Type B pancreatic cell (in vitro differentiated cells): ENCODE measurements around the gene TOM1L2. TPM values are rescaled to one million over a fixed set of nuclear protein-coding genes. Genes with fewer than 3 reads are reported as not detected.

ENCODE experiments used
- DNase-seq: peaks from one replicate; pipeline ENCODE4 v3.0.0; 2021; ENCODE audit warnings: mixed read lengths; ENCODE audit not compliant: unreplicated experiment; ENCODE audit errors: extremely low spot score
- H3K27ac Mint-ChIP-seq: 2 replicates; pipeline ENCODE4 v1.8.0; 2021; ENCODE audit warnings: mild to moderate bottlenecking, mixed read lengths
- H3K27me3 Mint-ChIP-seq: 2 replicates; pipeline ENCODE4 v1.8.0; 2021; ENCODE audit warnings: mixed read lengths
- H3K36me3 Mint-ChIP-seq: 2 replicates; pipeline ENCODE4 v1.8.0; 2021; ENCODE audit warnings: mixed read lengths
- H3K4me1 Mint-ChIP-seq: one replicate; pipeline ENCODE4 v1.8.0; 2021; ENCODE audit warnings: mixed read lengths; ENCODE audit not compliant: unreplicated experiment
- H3K4me3 Mint-ChIP-seq: 2 replicates; pipeline ENCODE4 v1.8.0; 2021; ENCODE audit warnings: mild to moderate bottlenecking, mixed read lengths
- H3K9me3 Mint-ChIP-seq: 2 replicates; pipeline ENCODE4 v1.8.0; 2021; ENCODE audit warnings: mixed read lengths
- CTCF ChIP-seq: fragments of 200-600 bp; sonication (generic); conservative IDR thresholded peaks from 2 replicates; pipeline ENCODE4 v1.5.0; 2021; ENCODE audit warnings: antibody characterized with exemption, mild to moderate bottlenecking
- total RNA-seq: library from RNA; stranded (reverse); gene quantifications from 2 replicates; pipeline ENCODE4 v1.2.1, GENCODE V29; 2021; ENCODE audit warnings: low replicate concordance

The TOM1L2 gene
- total RNA-seq, 1 donor from 2014 or later: 62.5 TPM

GRCh38 chr17:17926840-17927449 is 45.3 kb downstream of the TOM1L2 start:
- DNase-seq: no peak
- H3K4me3 Mint-ChIP-seq: peak overlapping the region; percentile 43
- H3K9me3 Mint-ChIP-seq: no peaks in the 10 kb centered on the region
- H3K36me3 Mint-ChIP-seq: no peaks in the 10 kb centered on the region
- peaks cover 51% of the 10 kb centered on the region for H3K4me1 Mint-ChIP-seq
- no peak for TF ChIP-seq CTCF
- H3K27ac Mint-ChIP-seq: peak overlapping the region; percentile 86
- no peaks in the 10 kb centered on the region for H3K27me3 Mint-ChIP-seq

- no peak for TF ChIP-seq CTCF
- Mint-ChIP-seq H3K27ac (peak overlapping the region; percentile 86), H3K4me1 (peaks cover 52% of the 10 kb centered on the region), H3K27me3 (no peaks in the 10 kb centered on the region), H3K4me3 (no peak overlapping the region), H3K36me3 (no peaks in the 10 kb centered on the region), H3K9me3 (no peaks in the 10 kb centered on the region)
- DNase-seq: no peak
Observed at GRCh38 chr17:17926036-17926435, 46.2 kb downstream of the TOM1L2 start.

- peaks cover 53% of the 10 kb centered on the region for H3K4me1 Mint-ChIP-seq
- H3K9me3 Mint-ChIP-seq: no peaks in the 10 kb centered on the region
- peak overlapping the region; percentile 12 for H3K27ac Mint-ChIP-seq
Observed at GRCh38 chr17:17924857-17925250, 47.3 kb downstream of the TOM1L2 start.

GRCh38 chr17:17924131-17924856 is 47.9 kb downstream of the TOM1L2 start:
- peak overlapping the region; percentile 24 for H3K27ac Mint-ChIP-seq
- no peak for TF ChIP-seq CTCF
- peaks cover 53% of the 10 kb centered on the region for H3K4me1 Mint-ChIP-seq
- no peaks in the 10 kb centered on the region for H3K27me3 Mint-ChIP-seq
- H3K36me3 Mint-ChIP-seq: no peaks in the 10 kb centered on the region
- no peak for DNase-seq
- no peaks in the 10 kb centered on the region for H3K9me3 Mint-ChIP-seq
- H3K4me3 Mint-ChIP-seq: no peak overlapping the region

More at GRCh38 chr17:17924857-17925250, 47.3 kb downstream of the TOM1L2 start:
- no peak overlapping the region for H3K4me3 Mint-ChIP-seq
- no peaks in the 10 kb centered on the region for H3K36me3 Mint-ChIP-seq
- no peaks in the 10 kb centered on the region for H3K27me3 Mint-ChIP-seq
- no peak for TF ChIP-seq CTCF
- DNase-seq: no peak

- H3K4me1 Mint-ChIP-seq: peaks cover 44% of the 10 kb centered on the region
- H3K9me3 Mint-ChIP-seq: no peaks in the 10 kb centered on the region
- H3K27ac Mint-ChIP-seq: peak overlapping the region; percentile 99
- peaks cover 6% of the 10 kb centered on the region for H3K36me3 Mint-ChIP-seq
- DNase-seq: no peak
- H3K4me3 Mint-ChIP-seq: peak overlapping the region; percentile 61
- H3K27me3 Mint-ChIP-seq: no peaks in the 10 kb centered on the region
- no peak for TF ChIP-seq CTCF
Observed at GRCh38 chr17:17922070-17922614, 50.1 kb downstream of the TOM1L2 start.
